ENCODE measurements around the gene COMMD2.
A peak's percentile ranks its signal among the peaks of the same experiment; 100 is the strongest.

COMMD2 gene

DNA sequence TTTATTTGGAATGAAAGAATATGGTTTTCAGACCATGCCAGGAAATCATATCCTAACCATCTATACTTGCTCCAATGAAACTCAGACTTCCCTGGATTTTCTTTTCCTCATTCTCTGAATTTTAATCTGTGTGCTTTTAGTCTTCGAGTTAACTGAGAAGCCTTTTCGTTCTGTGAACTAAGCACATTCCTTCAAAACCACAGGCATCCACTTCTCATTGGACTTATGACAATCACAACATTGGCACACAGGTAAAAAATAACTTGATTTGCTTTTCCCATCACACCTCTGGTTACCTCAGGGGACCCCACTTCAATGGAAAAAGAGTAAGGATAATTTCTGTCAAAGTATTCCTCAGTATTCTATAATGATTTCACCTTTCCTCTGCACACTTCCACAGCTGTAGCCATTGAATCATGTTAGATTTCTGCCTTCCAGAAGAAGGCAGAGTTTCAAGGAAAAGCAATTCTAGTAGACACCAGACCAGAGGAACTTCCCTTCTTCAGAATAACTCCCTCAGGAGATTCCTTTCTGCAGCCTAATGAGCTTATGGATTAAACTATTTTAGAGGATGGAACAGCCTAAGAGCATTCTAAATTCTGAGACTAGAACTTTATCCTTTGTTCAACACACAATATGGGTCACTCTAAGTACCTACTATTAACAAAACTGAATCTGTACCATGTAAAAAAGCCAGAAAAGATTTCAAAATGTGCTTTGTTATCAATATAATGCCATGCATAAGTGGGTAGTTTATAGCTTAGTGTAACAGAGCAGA is 15.9 kb downstream of the COMMD2 start:
- H3K4me1 Mint-ChIP-seq: no peaks in the 10 kb centered on the region
- DNase-seq (no peak), ATAC-seq (no peak)
- no peaks in the 10 kb centered on the region for H3K27me3 Mint-ChIP-seq
- H3K36me3 Mint-ChIP-seq (ENCODE audit: low read depth): peaks cover 6% of the 10 kb centered on the region
- no peaks in the 10 kb centered on the region for H3K9me3 Mint-ChIP-seq
- H3K4me3 Mint-ChIP-seq: no peak overlapping the region
- no peak overlapping the region for H3K27ac Mint-ChIP-seq

DNA sequence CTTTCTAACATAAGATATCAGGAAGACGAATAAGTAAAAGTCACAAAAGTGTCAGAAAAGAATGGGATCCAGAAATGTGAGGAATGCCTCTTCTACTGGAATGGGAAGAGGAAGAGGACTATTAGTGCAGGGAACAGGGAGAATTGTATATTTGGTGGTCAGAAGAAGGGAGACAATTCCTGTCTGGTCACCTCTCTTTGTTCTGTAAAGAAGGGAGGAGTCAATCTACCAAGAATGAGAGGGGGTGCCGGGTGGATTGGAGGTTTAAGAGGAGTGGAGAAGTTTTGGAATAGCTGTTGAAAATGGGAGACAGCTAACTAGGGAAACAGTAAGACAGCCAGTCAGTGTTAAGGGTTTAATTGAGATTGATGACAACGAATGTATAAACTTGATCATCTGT is 20.1 kb downstream of the COMMD2 start:
- H3K27ac Mint-ChIP-seq: no peak overlapping the region

DNA sequence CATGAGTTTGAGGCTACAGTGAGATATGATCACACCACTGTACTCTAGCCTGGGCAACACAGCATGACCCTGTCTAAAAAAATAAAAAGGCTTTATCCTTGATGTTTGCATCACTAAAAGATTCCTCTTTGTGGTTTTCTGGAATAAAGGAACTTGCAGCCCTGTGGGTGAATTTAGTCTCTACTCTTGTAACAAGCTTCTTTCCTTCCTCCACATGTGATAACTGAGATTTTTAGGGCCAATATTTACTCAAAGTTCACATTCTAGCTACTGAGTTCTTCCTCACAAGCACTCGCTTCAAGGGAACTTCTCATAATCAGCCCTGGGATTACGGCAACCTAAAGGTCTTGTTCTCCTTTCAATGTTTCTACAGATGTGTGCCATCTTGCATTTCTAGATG is 24.6 kb downstream of the COMMD2 start:
- Mint-ChIP-seq H3K36me3 (ENCODE audit: low read depth) (peaks cover 2% of the 10 kb centered on the region), H3K9me3 (no peaks in the 10 kb centered on the region), H3K4me1 (no peaks in the 10 kb centered on the region), H3K4me3 (no peak overlapping the region), H3K27me3 (peaks cover 1% of the 10 kb centered on the region), H3K27ac (no peak overlapping the region)
- ATAC-seq (no peak), DNase-seq (no peak)

More for the DNA sequence above, 20.1 kb downstream of the COMMD2 start:
- H3K4me3 Mint-ChIP-seq: no peak overlapping the region
- no peak for ATAC-seq
- no peaks in the 10 kb centered on the region for H3K36me3 Mint-ChIP-seq (ENCODE audit: low read depth)
- H3K9me3 Mint-ChIP-seq: no peaks in the 10 kb centered on the region
- H3K4me1 Mint-ChIP-seq: no peaks in the 10 kb centered on the region
- no peak for DNase-seq
- H3K27me3 Mint-ChIP-seq: peaks cover 1% of the 10 kb centered on the region

- H3K27ac Mint-ChIP-seq: no peak overlapping the region
- H3K27me3 Mint-ChIP-seq: peaks cover 1% of the 10 kb centered on the region
- DNase-seq: no peak
- no peaks in the 10 kb centered on the region for H3K4me1 Mint-ChIP-seq
- no peaks in the 10 kb centered on the region for H3K9me3 Mint-ChIP-seq
- peak; percentile 76 for ATAC-seq
- H3K36me3 Mint-ChIP-seq (ENCODE audit: low read depth): peaks cover 3% of the 10 kb centered on the region
- H3K4me3 Mint-ChIP-seq: no peak overlapping the region
Measured at GRCh38 chr3:149726716-149727407, 25.4 kb downstream of the COMMD2 start.

DNA sequence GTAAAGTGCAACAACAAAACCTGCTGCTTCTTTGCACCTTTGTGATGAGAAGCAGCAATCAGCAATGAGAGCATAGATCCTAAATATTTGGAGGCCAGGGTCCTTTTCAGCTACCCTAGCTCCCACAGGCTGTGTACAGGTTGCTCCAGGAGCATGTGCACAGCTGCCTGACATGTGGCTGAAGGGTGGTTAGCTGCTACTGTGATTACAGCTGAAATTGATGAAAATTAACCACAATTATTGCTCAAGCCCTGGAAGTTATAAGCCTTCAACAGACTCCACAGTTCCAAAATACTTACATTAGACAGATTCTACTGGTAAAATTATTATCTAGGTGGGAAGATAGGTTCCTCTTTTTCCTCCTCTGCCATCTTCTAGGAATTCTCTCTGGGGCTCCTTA is 28.5 kb downstream of the COMMD2 start:
- peaks cover 11% of the 10 kb centered on the region for H3K9me3 Mint-ChIP-seq
- no peaks in the 10 kb centered on the region for H3K4me1 Mint-ChIP-seq
- DNase-seq (no peak), ATAC-seq (no peak)
- H3K27ac Mint-ChIP-seq: no peak overlapping the region
- H3K36me3 Mint-ChIP-seq (ENCODE audit: low read depth): peaks cover 4% of the 10 kb centered on the region
- H3K4me3 Mint-ChIP-seq: no peak overlapping the region
- peaks cover 1% of the 10 kb centered on the region for H3K27me3 Mint-ChIP-seq

GRCh38 chr3:149720918-149721317 is 31.4 kb downstream of the COMMD2 start:
- no peak for ATAC-seq
- H3K4me3 Mint-ChIP-seq: no peak overlapping the region
- H3K9me3 Mint-ChIP-seq: peaks cover 11% of the 10 kb centered on the region
- H3K4me1 Mint-ChIP-seq: no peaks in the 10 kb centered on the region
- DNase-seq: no peak
- H3K27me3 Mint-ChIP-seq: no peaks in the 10 kb centered on the region
- peaks cover 4% of the 10 kb centered on the region for H3K36me3 Mint-ChIP-seq (ENCODE audit: low read depth)
- H3K27ac Mint-ChIP-seq: no peak overlapping the region

- no peak for ATAC-seq
- Mint-ChIP-seq H3K27ac (no peak overlapping the region), H3K27me3 (no peaks in the 10 kb centered on the region), H3K9me3 (peaks cover 11% of the 10 kb centered on the region), H3K36me3 (ENCODE audit: low read depth) (peaks cover 1% of the 10 kb centered on the region), H3K4me1 (no peaks in the 10 kb centered on the region), H3K4me3 (no peak overlapping the region)
- DNase-seq: peak; percentile 9
Measured at GRCh38 chr3:149717391-149718056, 34.8 kb downstream of the COMMD2 start.

DNA sequence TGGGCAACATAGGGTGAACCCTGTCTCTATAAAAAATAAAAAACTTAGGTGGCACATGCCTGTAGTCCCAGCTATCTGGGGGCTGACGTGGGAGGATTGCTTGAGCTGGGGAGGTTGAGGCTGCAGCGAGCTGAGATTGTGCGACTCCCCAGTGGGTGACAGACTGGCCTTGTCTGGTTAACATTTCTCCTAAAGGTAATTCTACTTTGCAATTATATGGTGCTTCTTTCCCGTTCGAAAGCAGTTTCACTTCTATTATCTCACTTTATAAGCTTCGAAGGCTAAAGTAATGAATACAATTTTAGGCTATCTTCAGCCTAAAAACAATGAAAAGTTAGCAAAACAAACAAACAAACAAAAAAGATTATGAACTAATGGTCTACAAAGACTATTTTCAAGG is 35.3 kb downstream of the COMMD2 start:
- no peak for ATAC-seq

GRCh38 chr3:149715247-149715646 is 37.0 kb downstream of the COMMD2 start:
- H3K27me3 Mint-ChIP-seq: no peaks in the 10 kb centered on the region
- DNase-seq (no peak), ATAC-seq (no peak)
- H3K9me3 Mint-ChIP-seq: no peaks in the 10 kb centered on the region
- H3K4me3 Mint-ChIP-seq: no peak overlapping the region
- no peak overlapping the region for H3K27ac Mint-ChIP-seq
- H3K36me3 Mint-ChIP-seq (ENCODE audit: low read depth): no peaks in the 10 kb centered on the region
- no peaks in the 10 kb centered on the region for H3K4me1 Mint-ChIP-seq

More for the DNA sequence above, 35.3 kb downstream of the COMMD2 start:
- Mint-ChIP-seq H3K27me3 (no peaks in the 10 kb centered on the region), H3K4me3 (no peak overlapping the region), H3K4me1 (no peaks in the 10 kb centered on the region), H3K27ac (no peak overlapping the region), H3K36me3 (ENCODE audit: low read depth) (peaks cover 1% of the 10 kb centered on the region), H3K9me3 (peaks cover 11% of the 10 kb centered on the region)
- no peak for DNase-seq

GRCh38 chr3:149713730-149714654 is 38.3 kb downstream of the COMMD2 start:
- Mint-ChIP-seq H3K27ac (no peak overlapping the region), H3K4me3 (no peak overlapping the region), H3K36me3 (ENCODE audit: low read depth) (no peaks in the 10 kb centered on the region), H3K9me3 (no peaks in the 10 kb centered on the region), H3K4me1 (no peaks in the 10 kb centered on the region), H3K27me3 (no peaks in the 10 kb centered on the region)
- ATAC-seq (no peak), DNase-seq (no peak)

DNA sequence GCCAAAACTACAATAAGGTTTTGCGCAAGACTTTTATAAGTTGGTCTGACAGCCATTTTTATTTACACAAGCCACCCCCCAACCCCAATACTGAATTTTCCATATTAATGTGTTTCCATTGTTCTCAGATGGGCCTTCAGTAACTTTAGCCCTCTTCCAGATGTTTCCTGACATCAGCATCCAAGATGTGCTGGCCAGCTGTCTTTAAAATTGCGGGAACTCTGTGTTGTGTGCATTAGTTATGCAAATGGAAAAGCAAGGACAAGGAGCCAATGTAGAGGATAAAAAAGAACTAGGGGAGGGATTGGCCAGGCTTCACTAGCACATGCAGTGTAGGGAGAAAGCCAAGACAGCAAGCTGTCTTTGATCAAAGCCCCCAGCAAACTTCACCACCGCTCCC is 45.4 kb downstream of the COMMD2 start:
- H3K4me1 Mint-ChIP-seq: peaks cover 7% of the 10 kb centered on the region
- H3K9me3 Mint-ChIP-seq: no peaks in the 10 kb centered on the region
- no peaks in the 10 kb centered on the region for H3K27me3 Mint-ChIP-seq
- DNase-seq (no peak), ATAC-seq (no peak)
- H3K27ac Mint-ChIP-seq: no peak overlapping the region
- H3K36me3 Mint-ChIP-seq (ENCODE audit: low read depth): no peaks in the 10 kb centered on the region
- H3K4me3 Mint-ChIP-seq: no peak overlapping the region

GRCh38 chr3:149705416-149705815 is 46.9 kb downstream of the COMMD2 start:
- H3K27ac Mint-ChIP-seq: no peak overlapping the region
- H3K36me3 Mint-ChIP-seq (ENCODE audit: low read depth): no peaks in the 10 kb centered on the region
- H3K4me3 Mint-ChIP-seq: no peak overlapping the region
- H3K27me3 Mint-ChIP-seq: no peaks in the 10 kb centered on the region
- no peaks in the 10 kb centered on the region for H3K9me3 Mint-ChIP-seq
- no peak for DNase-seq
- peaks cover 9% of the 10 kb centered on the region for H3K4me1 Mint-ChIP-seq
- no peak for ATAC-seq

- Mint-ChIP-seq H3K4me1 (peaks cover 9% of the 10 kb centered on the region), H3K36me3 (ENCODE audit: low read depth) (no peaks in the 10 kb centered on the region), H3K4me3 (no peak overlapping the region), H3K27me3 (no peaks in the 10 kb centered on the region), H3K27ac (no peak overlapping the region), H3K9me3 (peaks cover 5% of the 10 kb centered on the region)
- no peak for ATAC-seq
- no peak for DNase-seq
Measured at GRCh38 chr3:149703466-149703865, 48.8 kb downstream of the COMMD2 start.
